DND-41 (cell line): ENCODE measurements around the gene HELZ.

Source experiments
- ATAC-seq: fragments of 200-7000 bp; cut with Tn5 transposase; 3 replicates; pipeline ENCODE4 v1.9.1; 2021; ENCODE audit warnings: low read depth; ENCODE audit not compliant: insufficient read depth
- DNase-seq: peaks from one replicate; pipeline ENCODE4 v3.0.0-alpha.2; 2020
- H2AFZ ChIP-seq: 2 replicates; pipeline ENCODE4 v1.6.0; 2012; ENCODE audit warnings: low read depth, low read length
- H3K27ac ChIP-seq: 2 replicates; pipeline ENCODE4 v1.5.1; 2012; ENCODE audit warnings: low read length, inconsistent platforms
- H3K27me3 ChIP-seq: fragments of 200-600 bp; sonication (generic); 2 replicates; pipeline ENCODE4 v1.6.0; 2012; ENCODE audit warnings: low read length, mild to moderate bottlenecking, inconsistent platforms; ENCODE audit not compliant: insufficient read depth, poor library complexity
- H3K36me3 ChIP-seq: 2 replicates; pipeline ENCODE4 v1.5.1; 2012; ENCODE audit warnings: low read length, inconsistent platforms; ENCODE audit not compliant: insufficient read depth
- H3K4me1 ChIP-seq: 2 replicates; pipeline ENCODE4 v1.5.1; 2012; ENCODE audit warnings: mild to moderate bottlenecking, low read length; ENCODE audit not compliant: insufficient read depth
- H3K4me2 ChIP-seq: 2 replicates; pipeline ENCODE4 v1.6.0; 2012; ENCODE audit warnings: mild to moderate bottlenecking, moderate library complexity, low read length, inconsistent platforms; ENCODE audit not compliant: insufficient read depth
- H3K4me3 ChIP-seq, 2 experiments: fragments of 200-600 bp in 1 of 2; shearing (Covaris generic) in 1 of 2; 2 replicates each; pipeline ENCODE4 v1.5.1; 2012 to 2016; ENCODE audit warnings: inconsistent platforms in 2 of 2, low read length in 2 of 2, mild to moderate bottlenecking in 2 of 2, low read depth in 1 of 2, moderate library complexity in 1 of 2
- H3K79me2 ChIP-seq: 2 replicates; pipeline ENCODE4 v1.6.0; 2012; ENCODE audit warnings: low read length, inconsistent platforms; ENCODE audit not compliant: insufficient read depth
- H3K9ac ChIP-seq: 2 replicates; pipeline ENCODE4 v1.6.0; 2012; ENCODE audit warnings: low read depth, mild to moderate bottlenecking, inconsistent platforms, low read length, moderate library complexity
- H3K9me3 ChIP-seq: 2 replicates; pipeline ENCODE4 v1.5.1; 2012; ENCODE audit warnings: low read length, moderate library complexity, mild to moderate bottlenecking, inconsistent platforms; ENCODE audit not compliant: insufficient read depth, severe bottlenecking
- H4K20me1 ChIP-seq: 2 replicates; pipeline ENCODE4 v1.6.0; 2012; ENCODE audit warnings: low read length; ENCODE audit not compliant: insufficient read depth
- CTCF ChIP-seq: IDR thresholded peaks from 2 replicates; pipeline ENCODE4 v1.5.1; 2012; ENCODE audit warnings: borderline replicate concordance, low read length, moderate library complexity, mild to moderate bottlenecking; ENCODE audit not compliant: poor library complexity, severe bottlenecking; ENCODE audit errors: extremely low read depth
- EZH2 ChIP-seq: IDR thresholded peaks from 3 replicates; pipeline ENCODE4 v1.6.1; 2012; ENCODE audit warnings: borderline replicate concordance, low read depth, mild to moderate bottlenecking, moderate library complexity, low read length, inconsistent platforms; ENCODE audit not compliant: severe bottlenecking

HELZ gene

GRCh38 chr17:67245073-67245693 is at the start of gene HELZ:
Gene HELZ, minus strand, starts transcription at chr17:67245196. Its CDS starts 26,392 bp downstream, at chr17:67218804.
- Histone ChIP-seq H3K79me2 (peaks cover 57% of the 10 kb centered on the region), H3K4me3 (peak within 1 kb of the TSS; percentile 97 to 98), H3K9me3 (no peaks in the 10 kb centered on the region), H3K4me1 (peaks cover 41% of the 10 kb centered on the region), H3K27me3 (no peaks in the 10 kb centered on the region), H4K20me1 (peaks cover 27% of the 10 kb centered on the region; the same call in 1 of the 2 replicates), H2AFZ (peak within 1 kb of the TSS; percentile 97), H3K4me2 (peak within 1 kb of the TSS; percentile 98), H3K36me3 (peaks cover 22% of the 10 kb centered on the region), H3K9ac (peak within 1 kb of the TSS; percentile 97), H3K27ac (peak within 1 kb of the TSS; percentile 83)
- ATAC-seq (peak; percentile 79), DNase-seq (peak; percentile 81)
- TF ChIP-seq CTCF (no peak), EZH2 (no peak)

GRCh38 chr17:67293251-67294203 is 48.5 kb upstream of the HELZ start:
- Histone ChIP-seq H2AFZ (0 out of 2 replicates have a peak overlapping the region, but pooled peaks have one; percentile 45), H3K36me3 (no peaks in the 10 kb centered on the region), H3K4me3 (no peak overlapping the region), H3K4me1 (no peaks in the 10 kb centered on the region), H4K20me1 (no peaks in the 10 kb centered on the region), H3K9ac (no peak overlapping the region), H3K9me3 (no peaks in the 10 kb centered on the region), H3K27ac (no peak overlapping the region), H3K79me2 (no peaks in the 10 kb centered on the region), H3K4me2 (no peak overlapping the region), H3K27me3 (no peaks in the 10 kb centered on the region)
- ATAC-seq (peak; percentile 96), DNase-seq (peak; percentile 62)
- peak; percentile 83 for TF ChIP-seq CTCF
- TF ChIP-seq EZH2 = no peak

- H3K4me2 ChIP-seq = no peak overlapping the region
- TF ChIP-seq EZH2 (no peak), CTCF (no peak)
- H3K9me3 ChIP-seq = no peaks in the 10 kb centered on the region
- H3K4me1 ChIP-seq = no peaks in the 10 kb centered on the region
- no peaks in the 10 kb centered on the region for H4K20me1 ChIP-seq
- no peak for ATAC-seq
- no peaks in the 10 kb centered on the region for H3K79me2 ChIP-seq
- H2AFZ ChIP-seq = no peak overlapping the region
- no peak for DNase-seq
- no peak overlapping the region for H3K4me3 ChIP-seq
- H3K27me3 ChIP-seq = no peaks in the 10 kb centered on the region
- H3K27ac ChIP-seq = no peak overlapping the region
- no peak overlapping the region for H3K9ac ChIP-seq
- no peaks in the 10 kb centered on the region for H3K36me3 ChIP-seq
Measured at GRCh38 chr17:67290711-67291291, 45.8 kb upstream of the HELZ start.
